Chondrocyte (in vitro differentiated cells): Measurements from ENCODE around the gene FAM240A. TPM values are rescaled to one million over a fixed set of nuclear protein-coding genes. Genes with fewer than 3 reads are reported as not detected.

Experiments used
- DNase-seq: peaks from one replicate; pipeline ENCODE4 v3.0.0; 2021; ENCODE audit warnings: mixed read lengths, low spot score
- H3K27ac Mint-ChIP-seq: one replicate; pipeline ENCODE4 v1.8.0; 2021; ENCODE audit warnings: mild to moderate bottlenecking, moderate library complexity, mixed read lengths; ENCODE audit not compliant: unreplicated experiment
- H3K27me3 Mint-ChIP-seq: 2 replicates; pipeline ENCODE4 v1.8.0; 2021; ENCODE audit warnings: low read depth, mixed read lengths
- H3K36me3 Mint-ChIP-seq: 2 replicates; pipeline ENCODE4 v1.8.0; 2021; ENCODE audit warnings: low read depth, mixed read lengths
- H3K4me1 Mint-ChIP-seq: 2 replicates; pipeline ENCODE4 v1.8.0; 2021; ENCODE audit warnings: low read depth, mild to moderate bottlenecking, mixed read lengths
- H3K4me3 Mint-ChIP-seq: one replicate; pipeline ENCODE4 v1.8.0; 2021; ENCODE audit warnings: mild to moderate bottlenecking, moderate library complexity, mixed read lengths; ENCODE audit not compliant: unreplicated experiment
- H3K9me3 Mint-ChIP-seq: 2 replicates; pipeline ENCODE4 v1.8.0; 2021; ENCODE audit warnings: low read depth, mixed read lengths
- total RNA-seq: library from RNA; stranded (reverse); gene quantifications from 3 replicates; pipeline ENCODE4 v1.2.1, GENCODE V29; 2021
- TF ChIP-seq, protein P1 (sequence below): fragments of 200-600 bp; sonication (generic); IDR thresholded peaks from 2 replicates; pipeline ENCODE4 v1.5.0; 2021; ENCODE audit warnings: antibody characterized with exemption, mild to moderate bottlenecking, moderate library complexity

The FAM240A gene
- total RNA-seq, 1 donor from 2014 or later = not detected

DNA sequence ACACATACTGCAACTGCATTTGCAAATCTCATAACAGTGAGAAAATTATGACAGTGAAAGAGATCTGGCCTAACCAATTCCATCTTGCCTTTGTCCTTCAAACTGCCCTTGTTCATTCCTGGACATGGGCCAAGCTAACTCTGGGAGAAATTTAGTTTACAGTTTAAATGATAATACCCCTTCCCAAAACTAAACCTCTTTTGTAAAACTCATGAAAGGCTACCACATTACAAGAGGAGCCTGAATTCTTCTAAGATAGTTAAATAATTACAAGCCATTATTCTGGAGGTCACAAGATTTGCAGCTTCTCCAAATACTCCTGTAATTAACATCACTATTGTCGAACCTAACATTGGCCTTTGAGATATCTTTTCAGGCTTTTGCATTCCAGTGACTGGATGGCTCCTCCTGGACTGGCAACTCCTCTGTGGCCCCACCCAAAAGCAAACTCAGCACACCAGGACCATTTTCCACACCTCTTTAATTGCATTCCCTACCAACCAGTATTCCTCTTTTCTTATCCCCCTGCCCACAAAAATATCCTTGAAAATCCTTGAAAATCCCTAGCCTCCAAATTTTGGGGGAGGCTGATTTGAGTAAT is 8.8 kb upstream of the FAM240A start:
- DNase-seq = no peak
- TF ChIP-seq, protein P1, sequence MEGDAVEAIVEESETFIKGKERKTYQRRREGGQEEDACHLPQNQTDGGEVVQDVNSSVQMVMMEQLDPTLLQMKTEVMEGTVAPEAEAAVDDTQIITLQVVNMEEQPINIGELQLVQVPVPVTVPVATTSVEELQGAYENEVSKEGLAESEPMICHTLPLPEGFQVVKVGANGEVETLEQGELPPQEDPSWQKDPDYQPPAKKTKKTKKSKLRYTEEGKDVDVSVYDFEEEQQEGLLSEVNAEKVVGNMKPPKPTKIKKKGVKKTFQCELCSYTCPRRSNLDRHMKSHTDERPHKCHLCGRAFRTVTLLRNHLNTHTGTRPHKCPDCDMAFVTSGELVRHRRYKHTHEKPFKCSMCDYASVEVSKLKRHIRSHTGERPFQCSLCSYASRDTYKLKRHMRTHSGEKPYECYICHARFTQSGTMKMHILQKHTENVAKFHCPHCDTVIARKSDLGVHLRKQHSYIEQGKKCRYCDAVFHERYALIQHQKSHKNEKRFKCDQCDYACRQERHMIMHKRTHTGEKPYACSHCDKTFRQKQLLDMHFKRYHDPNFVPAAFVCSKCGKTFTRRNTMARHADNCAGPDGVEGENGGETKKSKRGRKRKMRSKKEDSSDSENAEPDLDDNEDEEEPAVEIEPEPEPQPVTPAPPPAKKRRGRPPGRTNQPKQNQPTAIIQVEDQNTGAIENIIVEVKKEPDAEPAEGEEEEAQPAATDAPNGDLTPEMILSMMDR = no peak
- H3K4me1 Mint-ChIP-seq = no peaks in the 10 kb centered on the region
- H3K36me3 Mint-ChIP-seq = no peaks in the 10 kb centered on the region
- H3K4me3 Mint-ChIP-seq = no peak overlapping the region
- H3K27me3 Mint-ChIP-seq = peaks cover 7% of the 10 kb centered on the region
- no peak overlapping the region for H3K27ac Mint-ChIP-seq
- H3K9me3 Mint-ChIP-seq = no peaks in the 10 kb centered on the region

DNA sequence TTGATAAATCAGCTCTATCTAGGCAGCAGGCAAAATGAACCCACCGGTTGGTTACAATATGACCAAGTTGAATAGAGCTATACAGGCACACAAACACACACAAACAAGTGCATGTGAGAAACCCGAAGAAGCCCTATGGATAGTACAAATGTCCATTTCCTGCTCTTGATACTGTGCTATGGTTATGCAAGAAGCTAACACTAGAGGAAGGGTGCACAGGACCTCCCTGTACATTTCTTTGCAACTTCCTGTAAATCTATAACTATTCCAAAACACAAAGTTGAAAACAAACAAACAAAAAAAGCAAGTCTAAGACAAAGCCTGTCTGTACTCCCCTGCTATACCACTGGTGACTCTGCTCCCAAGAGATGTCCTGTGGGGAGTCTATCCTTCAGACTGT is 8.2 kb upstream of the FAM240A start:
- no peak overlapping the region for H3K27ac Mint-ChIP-seq
- no peak overlapping the region for H3K4me3 Mint-ChIP-seq
- H3K27me3 Mint-ChIP-seq = peaks cover 6% of the 10 kb centered on the region
- no peaks in the 10 kb centered on the region for H3K4me1 Mint-ChIP-seq
- no peaks in the 10 kb centered on the region for H3K36me3 Mint-ChIP-seq
- DNase-seq = no peak
- TF ChIP-seq, protein P1 = no peak
- no peaks in the 10 kb centered on the region for H3K9me3 Mint-ChIP-seq

DNA sequence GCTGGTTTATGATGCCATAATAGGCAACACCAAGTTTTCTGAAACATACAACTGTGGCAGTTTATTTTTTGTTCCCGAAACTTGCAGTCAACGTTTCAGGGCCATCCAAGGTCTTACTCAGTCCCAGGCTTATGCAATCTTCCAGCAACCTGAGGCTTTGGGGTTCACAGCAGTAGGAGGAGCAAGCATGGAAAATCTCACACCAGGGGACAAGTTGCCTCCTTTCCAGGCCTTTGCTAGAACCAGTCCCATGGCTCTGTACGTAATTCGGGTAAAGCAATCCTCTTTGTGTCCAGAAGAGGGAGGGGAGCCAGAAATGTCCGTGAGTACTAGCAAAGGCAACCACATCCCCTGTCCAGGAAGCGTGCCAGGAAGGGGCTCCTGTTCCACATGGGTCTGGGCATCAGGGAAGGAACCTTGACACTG is 4.7 kb upstream of the FAM240A start:
- Mint-ChIP-seq H3K4me1 (no peaks in the 10 kb centered on the region), H3K27me3 (peaks cover 5% of the 10 kb centered on the region)

DNA sequence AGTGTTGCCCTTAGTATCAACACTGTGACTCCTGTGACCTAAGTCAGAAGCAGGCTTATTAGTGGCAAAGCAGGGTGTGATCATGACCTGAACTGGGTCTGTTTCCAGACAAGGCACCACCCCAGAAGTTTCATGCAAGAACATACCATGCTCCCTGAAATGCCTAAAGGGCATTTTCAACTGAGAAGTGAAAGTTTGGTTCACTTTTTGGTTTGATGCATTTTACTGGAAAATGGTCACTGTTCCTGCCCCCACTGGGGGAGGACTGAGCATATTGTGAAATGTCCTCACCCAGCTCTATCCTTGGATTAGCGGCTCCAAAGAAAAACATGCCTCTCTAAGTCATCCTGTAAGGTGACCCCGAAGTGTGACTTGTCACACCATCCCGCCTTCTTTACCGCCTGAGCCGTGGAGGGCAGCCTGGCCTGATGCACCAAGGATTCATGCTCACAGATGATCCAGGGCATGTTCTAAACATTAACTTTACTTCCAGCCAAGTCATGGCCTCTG is 3.1 kb upstream of the FAM240A start:
- peaks cover 8% of the 10 kb centered on the region for H3K27me3 Mint-ChIP-seq
- no peak overlapping the region for H3K4me3 Mint-ChIP-seq
- H3K27ac Mint-ChIP-seq = no peak overlapping the region
- H3K4me1 Mint-ChIP-seq = no peaks in the 10 kb centered on the region
- no peaks in the 10 kb centered on the region for H3K9me3 Mint-ChIP-seq
- no peaks in the 10 kb centered on the region for H3K36me3 Mint-ChIP-seq
- DNase-seq = no peak
- TF ChIP-seq, protein P1 = no peak

More for the DNA sequence above, 4.7 kb upstream of the FAM240A start:
- Mint-ChIP-seq H3K4me3 (no peak overlapping the region), H3K36me3 (no peaks in the 10 kb centered on the region), H3K9me3 (no peaks in the 10 kb centered on the region), H3K27ac (no peak overlapping the region)
- TF ChIP-seq, protein P1 = peak; percentile 24
- DNase-seq = no peak

DNA sequence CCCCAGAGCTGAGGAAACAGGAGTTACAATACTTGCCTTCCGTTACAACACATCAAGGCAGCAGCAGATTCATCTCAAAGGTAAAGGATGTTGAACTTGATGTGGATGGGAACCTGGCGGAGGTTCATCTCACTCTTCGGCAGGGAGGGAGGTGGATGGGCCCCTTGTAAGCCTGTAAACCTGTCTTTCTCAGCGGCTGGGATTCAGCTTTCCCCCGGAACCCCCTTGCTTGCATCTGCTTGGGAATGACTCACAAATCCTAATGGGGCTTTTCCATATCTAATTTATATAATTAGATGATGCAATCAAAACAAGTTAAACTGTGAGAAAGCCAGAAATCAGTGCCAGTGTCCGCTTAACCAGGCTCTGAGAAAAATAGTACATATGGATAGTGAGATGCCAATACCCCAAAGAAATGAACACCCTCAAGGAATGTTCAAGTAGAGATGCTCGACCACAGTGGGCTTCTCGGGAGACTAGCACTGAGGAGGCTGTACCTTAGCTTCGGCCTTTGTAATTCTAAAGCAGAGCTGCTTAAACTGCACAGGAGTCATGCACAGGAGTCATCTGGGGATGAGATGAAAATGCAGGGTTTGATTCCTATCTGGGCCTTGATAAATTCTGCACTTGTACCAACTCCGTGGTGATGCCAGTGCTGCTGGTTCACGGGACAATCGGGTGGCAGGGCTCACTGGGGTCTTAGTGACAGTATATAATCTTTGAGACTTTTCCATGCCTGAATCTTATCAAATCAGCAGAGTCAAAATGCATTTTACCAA is 2.2 kb upstream of the FAM240A start:
- H3K27ac Mint-ChIP-seq = no peak overlapping the region
- H3K9me3 Mint-ChIP-seq = no peaks in the 10 kb centered on the region
- TF ChIP-seq, protein P1 = no peak
- H3K4me3 Mint-ChIP-seq = no peak overlapping the region
- no peaks in the 10 kb centered on the region for H3K36me3 Mint-ChIP-seq
- peaks cover 9% of the 10 kb centered on the region for H3K27me3 Mint-ChIP-seq
- DNase-seq = no peak
- no peaks in the 10 kb centered on the region for H3K4me1 Mint-ChIP-seq
